Measurements from ENCODE around the gene SERPINA12.

Gene SERPINA12

DNA sequence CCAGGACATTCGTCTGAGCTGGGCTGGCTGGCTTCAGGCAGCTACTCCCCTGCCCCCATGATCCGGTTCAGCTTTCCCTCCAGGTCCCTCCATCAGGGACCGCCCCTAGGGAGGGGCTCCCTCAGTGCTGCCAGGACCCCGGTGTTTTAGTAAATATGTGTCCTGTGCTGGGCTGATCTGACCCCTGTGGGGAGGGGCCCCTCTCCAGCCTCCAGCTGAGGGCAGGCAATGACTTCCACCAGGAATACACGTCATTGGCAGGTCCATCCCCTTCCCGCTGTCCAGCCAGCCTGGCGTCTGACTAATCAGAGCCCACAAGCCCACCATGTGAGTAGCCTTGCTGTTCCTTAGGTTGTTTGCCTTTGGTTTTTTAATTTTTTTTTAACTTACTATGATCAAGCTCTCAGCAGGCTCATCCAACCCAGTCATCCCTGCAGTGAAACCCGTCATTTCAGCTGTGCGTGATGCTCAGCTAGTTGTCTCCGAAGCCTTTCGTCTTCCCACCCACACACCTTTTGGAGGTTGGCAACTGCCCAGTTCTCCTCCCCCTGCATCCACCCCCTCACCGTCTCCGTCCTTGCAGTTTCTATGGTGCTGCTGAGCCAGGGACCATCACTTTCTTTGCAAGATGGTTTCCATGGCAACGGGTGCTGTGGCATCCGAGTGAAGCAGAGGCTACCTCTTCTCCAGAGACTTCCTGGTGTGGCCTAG lies 36.0 kb upstream of the SERPINA12 start:
- no peak overlapping the region for H3K4me3 ChIP-seq (ENCODE audit: insufficient read depth, low read depth, low read length)
- whole genome bisulfite sequencing, 2 experiments = 72% methylated on average over 15 of the region's 15 CpGs
- H3K36me3 ChIP-seq (ENCODE audit: control insufficient read depth, insufficient read depth, low read length) = no peaks in the 10 kb centered on the region
- H3K27ac ChIP-seq (ENCODE audit: insufficient read depth, low read depth, low read length, poor library complexity, severe bottlenecking) = no peak overlapping the region
- H3K9me3 ChIP-seq (ENCODE audit: control insufficient read depth, low read length) = no peaks in the 10 kb centered on the region
- no peaks in the 10 kb centered on the region for H3K27me3 ChIP-seq (ENCODE audit: control insufficient read depth, insufficient read depth, low read length, poor library complexity, severe bottlenecking)
- H3K4me1 ChIP-seq (ENCODE audit: control insufficient read depth, insufficient read depth, low read length) = peaks cover 14% of the 10 kb centered on the region

DNA sequence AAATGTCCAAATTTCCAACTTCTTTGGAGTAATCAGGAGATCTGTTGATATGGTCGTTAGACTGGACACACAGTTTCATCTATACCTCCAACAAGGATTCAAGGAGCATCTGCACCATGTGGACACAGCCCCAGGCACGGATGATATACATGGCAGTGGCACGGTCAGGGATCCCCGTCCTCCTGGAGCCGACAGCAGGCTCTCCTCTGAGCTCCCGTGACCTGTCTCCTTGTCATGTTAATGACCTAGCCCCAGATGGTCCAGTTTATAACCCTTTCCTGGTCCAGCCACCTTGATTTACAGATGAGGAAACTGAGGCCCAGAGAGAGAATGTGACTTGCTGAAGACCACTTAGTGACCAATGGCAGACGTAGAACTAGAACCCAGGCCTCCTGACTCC lies 35.5 kb upstream of the SERPINA12 start:
- no peaks in the 10 kb centered on the region for H3K9me3 ChIP-seq (ENCODE audit: control insufficient read depth, low read length)
- no peak overlapping the region for H3K4me3 ChIP-seq (ENCODE audit: insufficient read depth, low read depth, low read length)
- WGBS, 2 experiments = 63 to 71% methylated on average over 7 of the region's 7 CpGs
- H3K27me3 ChIP-seq (ENCODE audit: control insufficient read depth, insufficient read depth, low read length, poor library complexity, severe bottlenecking) = no peaks in the 10 kb centered on the region
- no peaks in the 10 kb centered on the region for H3K36me3 ChIP-seq (ENCODE audit: control insufficient read depth, insufficient read depth, low read length)
- peaks cover 14% of the 10 kb centered on the region for H3K4me1 ChIP-seq (ENCODE audit: control insufficient read depth, insufficient read depth, low read length)
- no peak overlapping the region for H3K27ac ChIP-seq (ENCODE audit: insufficient read depth, low read depth, low read length, poor library complexity, severe bottlenecking)

DNA sequence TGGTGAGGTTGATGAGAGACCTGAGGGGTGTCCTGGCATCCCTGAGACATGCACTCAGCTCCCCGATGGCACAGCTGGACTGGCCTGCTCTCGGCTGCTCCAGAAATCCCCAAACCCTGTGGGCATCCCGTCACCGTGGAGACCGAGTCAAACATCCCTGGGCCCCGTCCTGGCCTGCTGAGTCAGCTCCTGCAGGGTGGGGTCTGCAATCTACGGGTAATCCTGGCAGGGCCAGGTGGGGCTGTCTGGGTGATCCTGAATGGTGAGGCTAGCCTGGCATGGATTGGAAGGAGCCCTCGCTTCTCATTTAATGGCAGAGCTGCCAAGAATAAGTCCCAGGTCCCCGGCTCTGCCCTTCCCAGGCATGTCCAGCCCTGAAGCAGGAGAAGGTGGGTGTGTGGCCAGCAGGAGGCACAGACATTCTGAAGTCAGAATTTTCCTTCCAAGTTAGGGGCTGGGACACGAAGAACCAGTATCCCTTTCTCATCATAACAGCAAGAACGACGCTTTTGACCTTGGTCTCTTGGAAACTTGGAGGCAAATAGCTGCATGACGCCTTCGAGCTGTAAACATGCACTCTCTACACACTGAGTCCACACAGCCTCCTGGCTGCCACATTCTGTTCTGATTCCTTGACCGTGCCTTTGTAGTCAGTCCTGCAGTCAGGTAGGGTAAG lies 34.3 kb upstream of the SERPINA12 start:
- Histone ChIP-seq H3K4me1 (ENCODE audit: control insufficient read depth, insufficient read depth, low read length) (peaks cover 14% of the 10 kb centered on the region), H3K27ac (ENCODE audit: insufficient read depth, low read depth, low read length, poor library complexity, severe bottlenecking) (no peak overlapping the region), H3K36me3 (ENCODE audit: control insufficient read depth, insufficient read depth, low read length) (no peaks in the 10 kb centered on the region), H3K4me3 (ENCODE audit: insufficient read depth, low read depth, low read length) (no peak overlapping the region), H3K9me3 (ENCODE audit: control insufficient read depth, low read length) (no peaks in the 10 kb centered on the region), H3K27me3 (ENCODE audit: control insufficient read depth, insufficient read depth, low read length, poor library complexity, severe bottlenecking) (no peaks in the 10 kb centered on the region)
- 83 to 84% methylated on average over 15 of the region's 15 CpGs for WGBS, 2 experiments

DNA sequence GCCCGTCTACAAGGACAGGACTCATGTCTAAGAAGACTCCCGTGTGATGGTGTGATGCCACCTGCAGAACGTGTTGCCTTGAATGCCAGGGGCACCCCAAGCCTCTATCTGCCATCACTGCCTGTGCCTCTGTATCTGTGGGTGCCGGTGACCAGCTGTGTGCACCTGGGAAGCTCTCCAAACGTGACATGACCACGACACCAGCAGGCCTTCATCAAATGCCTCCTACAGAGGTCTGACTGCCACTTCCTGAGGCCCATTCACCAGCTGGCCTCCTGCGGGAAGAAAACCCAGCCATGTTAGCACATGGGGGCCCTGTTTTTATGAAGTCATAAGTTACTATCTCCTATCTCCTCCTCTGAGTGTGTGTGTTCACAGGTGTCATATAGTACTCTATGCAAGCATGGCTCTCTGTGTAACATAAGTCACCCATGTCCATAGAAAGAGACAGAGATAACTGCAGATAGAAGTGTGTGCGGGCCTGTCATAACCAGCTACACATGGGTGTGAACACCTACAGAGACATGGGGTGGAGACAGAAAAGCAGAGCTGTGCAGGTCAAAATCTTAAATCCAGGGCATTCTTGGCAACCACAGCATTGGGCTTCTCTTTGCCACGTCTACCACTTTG lies 33.7 kb upstream of the SERPINA12 start:
- Histone ChIP-seq H3K4me3 (ENCODE audit: insufficient read depth, low read depth, low read length) (no peak overlapping the region), H3K27ac (ENCODE audit: insufficient read depth, low read depth, low read length, poor library complexity, severe bottlenecking) (no peak overlapping the region), H3K36me3 (ENCODE audit: control insufficient read depth, insufficient read depth, low read length) (no peaks in the 10 kb centered on the region), H3K4me1 (ENCODE audit: control insufficient read depth, insufficient read depth, low read length) (peaks cover 14% of the 10 kb centered on the region), H3K27me3 (ENCODE audit: control insufficient read depth, insufficient read depth, low read length, poor library complexity, severe bottlenecking) (no peaks in the 10 kb centered on the region), H3K9me3 (ENCODE audit: control insufficient read depth, low read length) (no peaks in the 10 kb centered on the region)
- 91 to 92% methylated on average over 9 of the region's 9 CpGs for WGBS, 2 experiments

- Histone ChIP-seq H3K27me3 (ENCODE audit: control insufficient read depth, insufficient read depth, low read length, poor library complexity, severe bottlenecking) (no peaks in the 10 kb centered on the region), H3K4me3 (ENCODE audit: insufficient read depth, low read depth, low read length) (no peak overlapping the region), H3K36me3 (ENCODE audit: control insufficient read depth, insufficient read depth, low read length) (no peaks in the 10 kb centered on the region), H3K27ac (ENCODE audit: insufficient read depth, low read depth, low read length, poor library complexity, severe bottlenecking) (no peak overlapping the region), H3K4me1 (ENCODE audit: control insufficient read depth, insufficient read depth, low read length) (peaks cover 14% of the 10 kb centered on the region), H3K9me3 (ENCODE audit: control insufficient read depth, low read length) (no peaks in the 10 kb centered on the region)
- 93 to 95% methylated on average over 12 of the region's 12 CpGs for WGBS, 2 experiments
Observed at GRCh38 chr14:94542111-94542810, 33.0 kb upstream of the SERPINA12 start.

- WGBS, 2 experiments = 91 to 93% methylated on average over 9 of the region's 9 CpGs
- no peaks in the 10 kb centered on the region for H3K36me3 ChIP-seq (ENCODE audit: control insufficient read depth, insufficient read depth, low read length)
- H3K9me3 ChIP-seq (ENCODE audit: control insufficient read depth, low read length) = no peaks in the 10 kb centered on the region
- H3K27me3 ChIP-seq (ENCODE audit: control insufficient read depth, insufficient read depth, low read length, poor library complexity, severe bottlenecking) = no peaks in the 10 kb centered on the region
- no peak overlapping the region for H3K4me3 ChIP-seq (ENCODE audit: insufficient read depth, low read depth, low read length)
- H3K4me1 ChIP-seq (ENCODE audit: control insufficient read depth, insufficient read depth, low read length) = peaks cover 14% of the 10 kb centered on the region
- H3K27ac ChIP-seq (ENCODE audit: insufficient read depth, low read depth, low read length, poor library complexity, severe bottlenecking) = no peak overlapping the region
Observed at GRCh38 chr14:94541234-94541975, 32.1 kb upstream of the SERPINA12 start.

DNA sequence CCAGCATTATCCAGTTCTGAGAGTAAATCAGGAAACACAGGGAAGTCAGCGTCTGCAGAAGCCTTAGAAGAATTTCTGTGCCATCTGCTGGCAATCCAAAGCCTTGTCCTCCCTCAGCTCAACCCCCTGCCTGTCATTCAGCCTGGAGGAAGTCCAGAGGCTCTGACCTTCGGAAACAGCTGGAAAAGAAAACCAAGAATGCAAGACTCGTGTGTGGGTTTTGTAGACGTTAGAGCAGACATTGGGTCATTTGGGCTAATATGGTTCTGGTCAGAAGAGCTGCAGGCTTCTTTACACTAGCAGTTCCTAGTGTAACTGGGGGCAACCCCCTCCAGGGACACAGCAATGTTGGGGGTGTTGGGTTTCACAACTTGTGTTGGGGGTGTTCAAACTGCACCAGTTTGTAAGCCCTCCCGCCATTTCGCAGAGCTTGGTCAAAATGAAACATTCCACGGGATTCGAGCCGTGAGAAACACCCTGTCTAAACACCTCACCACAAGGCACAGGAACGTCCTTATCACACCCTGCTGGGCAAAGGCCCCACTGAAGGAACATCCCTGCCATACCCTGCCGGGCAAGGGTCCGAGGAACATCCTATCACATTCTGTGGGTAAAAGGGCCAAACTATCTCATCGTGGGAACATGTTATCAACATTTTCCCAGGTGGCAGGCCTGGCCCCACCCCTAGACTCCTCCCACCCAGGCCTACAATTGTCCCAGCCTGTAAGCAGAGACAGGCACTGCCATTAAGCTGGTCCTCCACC lies 30.9 kb upstream of the SERPINA12 start:
- H3K36me3 ChIP-seq (ENCODE audit: control insufficient read depth, insufficient read depth, low read length) = no peaks in the 10 kb centered on the region
- WGBS, 2 experiments = 75 to 79% methylated on average over 13 of the region's 13 CpGs
- no peaks in the 10 kb centered on the region for H3K27me3 ChIP-seq (ENCODE audit: control insufficient read depth, insufficient read depth, low read length, poor library complexity, severe bottlenecking)
- no peak overlapping the region for H3K27ac ChIP-seq (ENCODE audit: insufficient read depth, low read depth, low read length, poor library complexity, severe bottlenecking)
- no peaks in the 10 kb centered on the region for H3K9me3 ChIP-seq (ENCODE audit: control insufficient read depth, low read length)
- H3K4me1 ChIP-seq (ENCODE audit: control insufficient read depth, insufficient read depth, low read length) = peaks cover 10% of the 10 kb centered on the region
- no peak overlapping the region for H3K4me3 ChIP-seq (ENCODE audit: insufficient read depth, low read depth, low read length)

DNA sequence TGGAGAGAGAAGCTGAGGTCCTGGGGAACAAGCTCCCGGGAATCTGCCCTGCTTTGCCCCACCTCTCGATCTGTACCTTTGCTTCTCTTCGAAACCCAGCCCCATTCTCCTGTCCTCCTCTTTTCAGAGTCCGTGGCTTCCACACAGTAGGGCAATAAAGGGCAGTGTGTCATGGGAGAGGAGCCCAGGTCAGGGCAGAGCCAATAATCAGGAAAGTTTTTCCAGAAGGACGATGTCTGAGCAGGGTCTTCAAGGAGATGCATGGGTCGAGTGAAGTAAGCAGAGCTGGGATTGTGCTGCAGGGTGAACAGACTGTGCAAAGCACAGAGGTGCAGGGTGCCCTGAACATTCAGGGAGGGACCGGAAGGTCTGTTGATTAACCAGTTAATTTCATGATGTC lies 29.9 kb upstream of the SERPINA12 start:
- no peaks in the 10 kb centered on the region for H3K9me3 ChIP-seq (ENCODE audit: control insufficient read depth, low read length)
- 93 to 95% methylated on average over 7 of the region's 7 CpGs for WGBS, 2 experiments
- no peak overlapping the region for H3K27ac ChIP-seq (ENCODE audit: insufficient read depth, low read depth, low read length, poor library complexity, severe bottlenecking)
- no peak overlapping the region for H3K4me3 ChIP-seq (ENCODE audit: insufficient read depth, low read depth, low read length)
- no peaks in the 10 kb centered on the region for H3K36me3 ChIP-seq (ENCODE audit: control insufficient read depth, insufficient read depth, low read length)
- H3K27me3 ChIP-seq (ENCODE audit: control insufficient read depth, insufficient read depth, low read length, poor library complexity, severe bottlenecking) = no peaks in the 10 kb centered on the region
- H3K4me1 ChIP-seq (ENCODE audit: control insufficient read depth, insufficient read depth, low read length) = peaks cover 6% of the 10 kb centered on the region

- 92 to 93% methylated on average over 6 of the region's 6 CpGs for WGBS, 2 experiments
- H3K27ac ChIP-seq (ENCODE audit: insufficient read depth, low read depth, low read length, poor library complexity, severe bottlenecking) = no peak overlapping the region
- peaks cover under 1% of the 10 kb centered on the region for H3K4me1 ChIP-seq (ENCODE audit: control insufficient read depth, insufficient read depth, low read length)
- no peak overlapping the region for H3K4me3 ChIP-seq (ENCODE audit: insufficient read depth, low read depth, low read length)
- no peaks in the 10 kb centered on the region for H3K9me3 ChIP-seq (ENCODE audit: control insufficient read depth, low read length)
- H3K27me3 ChIP-seq (ENCODE audit: control insufficient read depth, insufficient read depth, low read length, poor library complexity, severe bottlenecking) = no peaks in the 10 kb centered on the region
- no peaks in the 10 kb centered on the region for H3K36me3 ChIP-seq (ENCODE audit: control insufficient read depth, insufficient read depth, low read length)
Observed at GRCh38 chr14:94538070-94538740, 28.9 kb upstream of the SERPINA12 start.

Measured in ectodermal cell (in vitro differentiated cells).